K562 (cell line): ENCODE measurements around the gene N4BP2. TPM values are rescaled to one million over a fixed set of nuclear protein-coding genes. Genes with fewer than 3 reads are reported as not detected.

Source experiments
- CAMTA2 ChIP-seq: fragments of 250-450 bp; sonication (Bioruptor Pico); conservative IDR thresholded peaks from 2 replicates; pipeline ENCODE4 v1.5.1; 2022
- CHAMP1 ChIP-seq: fragments of 450-650 bp; IDR thresholded peaks from 2 replicates; pipeline ENCODE4 v1.6.1; 2016; ENCODE audit warnings: mild to moderate bottlenecking
- CREB5 ChIP-seq: fragments of 250-450 bp; sonication (Bioruptor Pico); IDR thresholded peaks from 2 replicates; pipeline ENCODE4 v1.5.0; 2020; ENCODE audit warnings: mild to moderate bottlenecking
- NCOA6 ChIP-seq: fragments of 450-650 bp; IDR thresholded peaks from 2 replicates; pipeline ENCODE4 v1.6.1; 2017; ENCODE audit warnings: mild to moderate bottlenecking
- NKRF ChIP-seq: fragments of 450-650 bp; IDR thresholded peaks from 2 replicates; pipeline ENCODE4 v1.6.1; 2016; ENCODE audit warnings: borderline replicate concordance
- NR3C1 ChIP-seq: sonication (generic); formaldehyde crosslinking; IDR thresholded peaks from 2 replicates; pipeline ENCODE4 v1.8.1; 2022; ENCODE audit warnings: missing genetic modification reagents
- TBP ChIP-seq: optimal IDR thresholded peaks from 2 replicates; pipeline ENCODE3; 2011; ENCODE audit warnings: low read depth, low read length, improper control_type of control experiment
- TEAD2 ChIP-seq: fragments of 450-650 bp; IDR thresholded peaks from 2 replicates; pipeline ENCODE4 v1.6.1; 2016; ENCODE audit warnings: missing genetic modification characterization, control low read depth, missing compliant biosample characterization
- TFE3 ChIP-seq: fragments of 450-650 bp; formaldehyde crosslinking; IDR thresholded peaks from 2 replicates; pipeline ENCODE4 v1.4.0; 2020; ENCODE audit warnings: mild to moderate bottlenecking, mixed read lengths
- ZNF717 ChIP-seq: fragments of 250-450 bp; sonication (Bioruptor Pico); IDR thresholded peaks from 2 replicates; pipeline ENCODE4 v1.5.0; 2021
- polyA plus RNA-seq, 8 experiments: library from polyadenylated mRNA; depleted of rRNA in 4 of 8; stranded (reverse) in 5 of 8; unstranded in 3 of 8; fragments of >200 nt; fragmentation: Nextera tagmentation in 2 of 8; fragmentation: Illumina TruSeq in 1 of 8; extraction: Ambion mirVana in 2 of 8; extraction: Trizol in 1 of 8; gene quantifications; 2 replicates each; pipeline versions ENCODE4 v1.2.1 to v1.2.3, GENCODE V29; 2011 to 2014; ENCODE audit warnings: inconsistent platforms in 1 of 8, missing spikeins in 1 of 8
- total RNA-seq, 7 experiments: library from RNA; depleted of rRNA in 6 of 7; stranded (reverse); fragments of >200 nt in 6 of 7; fragmentation: Illumina TruSeq in 2 of 7; extraction: Trizol in 2 of 7; gene quantifications; 2 replicates each; pipeline versions ENCODE4 v1.2.1 to v1.2.3, GENCODE V29; 2011 to 2021; ENCODE audit warnings: low replicate concordance in 1 of 7
- TF ChIP-seq, protein P1 (sequence below): sonication (generic); formaldehyde crosslinking; IDR thresholded peaks from 2 replicates; pipeline ENCODE4 v1.8.0; 2022; ENCODE audit warnings: missing genetic modification reagents, mild to moderate bottlenecking, borderline replicate concordance
- TF ChIP-seq, protein P2 (sequence below): fragments of 250-450 bp; sonication (Bioruptor Pico); IDR thresholded peaks from 2 replicates; pipeline ENCODE4 v1.8.0; 2022; ENCODE audit warnings: moderate library complexity, mild to moderate bottlenecking, inconsistent platforms

Gene N4BP2
- total and polyA plus RNA-seq, 9 of the 15 experiments (the other 6 are each of a cell fraction or from before 2014, with no cell fraction given): 2.7 to 12.6 (median 7.6) TPM

DNA sequence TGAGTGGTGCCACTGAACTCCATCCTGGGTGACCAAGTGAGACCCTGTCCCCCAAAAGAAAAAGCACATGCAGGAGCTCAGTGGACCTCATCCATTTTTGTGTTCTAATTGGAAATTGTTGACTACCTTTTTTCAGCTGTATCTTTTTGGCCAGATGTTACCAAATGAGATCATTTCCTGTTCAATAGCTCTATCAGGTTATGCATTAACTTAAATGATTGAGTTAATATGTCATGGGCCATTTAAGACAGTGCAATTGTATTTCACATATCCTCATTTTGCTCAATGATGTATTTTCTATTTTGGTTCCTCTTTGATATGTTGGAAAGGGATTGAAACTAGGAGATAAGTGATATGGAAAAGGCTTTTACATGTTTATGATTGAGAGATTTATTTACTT is 113.9 kb downstream of the N4BP2 start (continued):
- TF ChIP-seq CHAMP1 (no peak), TBP (no peak), NR3C1 (CRISPR knock-in tag) (no peak), TEAD2 (tag) (no peak), CAMTA2 (CRISPR knock-in tag) (no peak), TFE3 (no peak), ZNF717 (CRISPR knock-in tag) (no peak), CREB5 (no peak), NCOA6 (no peak), NKRF (no peak)
- TF ChIP-seq, protein P1, sequence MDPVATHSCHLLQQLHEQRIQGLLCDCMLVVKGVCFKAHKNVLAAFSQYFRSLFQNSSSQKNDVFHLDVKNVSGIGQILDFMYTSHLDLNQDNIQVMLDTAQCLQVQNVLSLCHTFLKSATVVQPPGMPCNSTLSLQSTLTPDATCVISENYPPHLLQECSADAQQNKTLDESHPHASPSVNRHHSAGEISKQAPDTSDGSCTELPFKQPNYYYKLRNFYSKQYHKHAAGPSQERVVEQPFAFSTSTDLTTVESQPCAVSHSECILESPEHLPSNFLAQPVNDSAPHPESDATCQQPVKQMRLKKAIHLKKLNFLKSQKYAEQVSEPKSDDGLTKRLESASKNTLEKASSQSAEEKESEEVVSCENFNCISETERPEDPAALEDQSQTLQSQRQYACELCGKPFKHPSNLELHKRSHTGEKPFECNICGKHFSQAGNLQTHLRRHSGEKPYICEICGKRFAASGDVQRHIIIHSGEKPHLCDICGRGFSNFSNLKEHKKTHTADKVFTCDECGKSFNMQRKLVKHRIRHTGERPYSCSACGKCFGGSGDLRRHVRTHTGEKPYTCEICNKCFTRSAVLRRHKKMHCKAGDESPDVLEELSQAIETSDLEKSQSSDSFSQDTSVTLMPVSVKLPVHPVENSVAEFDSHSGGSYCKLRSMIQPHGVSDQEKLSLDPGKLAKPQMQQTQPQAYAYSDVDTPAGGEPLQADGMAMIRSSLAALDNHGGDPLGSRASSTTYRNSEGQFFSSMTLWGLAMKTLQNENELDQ (CRISPR knock-in tag): no peak
- TF ChIP-seq, protein P2, sequence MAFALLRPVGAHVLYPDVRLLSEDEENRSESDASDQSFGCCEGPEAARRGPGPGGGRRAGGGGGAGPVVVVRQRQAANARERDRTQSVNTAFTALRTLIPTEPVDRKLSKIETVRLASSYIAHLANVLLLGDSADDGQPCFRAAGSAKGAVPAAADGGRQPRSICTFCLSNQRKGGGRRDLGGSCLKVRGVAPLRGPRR (CRISPR knock-in tag): no peak
